HG02759 (cell line): Measurements from ENCODE around the gene EVI5L.
"Not testable (repeated sequence)": the region's sequence is repeated elsewhere in the genome, so short reads cannot be mapped to it uniquely, and the experiment has no call there.

Experiments used
- ATAC-seq: cut with Tn5 transposase; IDR thresholded peaks from one replicate; pipeline ENCODE4 v1.9.1; 2021; ENCODE audit warnings: mild to moderate bottlenecking, moderate library complexity; ENCODE audit not compliant: unreplicated experiment

Gene EVI5L

GRCh38 chr19:7816040-7816439 lies 14.0 kb upstream of the EVI5L start:
- not testable (repeated sequence) for ATAC-seq

- ATAC-seq: no peak
These were observed 12.2 kb upstream of the EVI5L start for GRCh38 chr19:7817801-7818200.

GRCh38 chr19:7818806-7819205 lies 11.2 kb upstream of the EVI5L start:
- no peak for ATAC-seq

- no peak for ATAC-seq
These were observed 10.7 kb upstream of the EVI5L start for GRCh38 chr19:7819337-7819736.

- no peak for ATAC-seq
These were observed 9.4 kb upstream of the EVI5L start for GRCh38 chr19:7820588-7820987.

GRCh38 chr19:7822910-7823515 lies 7.0 kb upstream of the EVI5L start:
- no peak for ATAC-seq

- no peak for ATAC-seq
These were observed 6.2 kb upstream of the EVI5L start for GRCh38 chr19:7823686-7824301.

- ATAC-seq: no peak
These were observed 875 bp upstream of the EVI5L start for GRCh38 chr19:7829166-7829520.

- no peak for ATAC-seq
These were observed 304 bp downstream of the EVI5L start for GRCh38 chr19:7830272-7830771.

GRCh38 chr19:7830823-7831222 lies 805 bp downstream of the EVI5L start:
- ATAC-seq: no peak

- ATAC-seq: no peak
These were observed 1.4 kb downstream of the EVI5L start for GRCh38 chr19:7831452-7831851.

- ATAC-seq: no peak
These were observed 2.0 kb downstream of the EVI5L start for GRCh38 chr19:7832009-7832408.

GRCh38 chr19:7832781-7833180 lies 2.8 kb downstream of the EVI5L start:
- ATAC-seq: no peak

GRCh38 chr19:7833225-7834099 lies 3.4 kb downstream of the EVI5L start:
- no peak for ATAC-seq

GRCh38 chr19:7839476-7839875 lies 9.5 kb downstream of the EVI5L start:
- ATAC-seq: no peak

- ATAC-seq: no peak
These were observed 10.6 kb downstream of the EVI5L start for GRCh38 chr19:7840629-7841028.

GRCh38 chr19:7841751-7842660 lies 12.0 kb downstream of the EVI5L start:
- ATAC-seq: no peak

- ATAC-seq: no peak
These were observed 12.8 kb downstream of the EVI5L start for GRCh38 chr19:7842661-7843294.

- ATAC-seq: no peak
These were observed 13.5 kb downstream of the EVI5L start for GRCh38 chr19:7843521-7843920.

- no peak for ATAC-seq
These were observed 14.4 kb downstream of the EVI5L start for GRCh38 chr19:7844405-7844804.
